GM15510 (cell line): ENCODE data around the gene ZSCAN5C.

Experiments
- POLR2A ChIP-seq: IDR thresholded peaks from 3 replicates; pipeline ENCODE4 v1.6.1; 2011; ENCODE audit warnings: borderline replicate concordance; ENCODE audit not compliant: insufficient read length; ENCODE audit errors: extremely low read depth

ZSCAN5C gene

GRCh38 chr19:56252699-56253422 lies 50.8 kb downstream of the ZSCAN5C start:
- no peak for TF ChIP-seq POLR2A

GRCh38 chr19:56253737-56254136 lies 51.7 kb downstream of the ZSCAN5C start:
- TF ChIP-seq POLR2A: no peak

GRCh38 chr19:56258272-56258671 lies 56.2 kb downstream of the ZSCAN5C start:
- TF ChIP-seq POLR2A: no peak
